ENCODE measurements around the gene SHISA5.
A peak's percentile ranks its signal among the peaks of the same experiment; 100 is the strongest.

Gene SHISA5

GRCh38 chr3:48456456-48456855, 47.5 kb downstream of the SHISA5 start:
- no peak for DNase-seq

- DNase-seq: no peak
Observed at GRCh38 chr3:48451270-48451669, 52.7 kb downstream of the SHISA5 start.

- peak; percentile 53 for DNase-seq
Observed at GRCh38 chr3:48446425-48447193, 57.4 kb downstream of the SHISA5 start, which contains the start of gene ATRIP. TSS of gene ATRIP (plus strand) at chr3:48446737. CDS start at chr3:48446846, 109 bp downstream.

- DNase-seq: no peak
Observed at GRCh38 chr3:48446043-48446424, 57.9 kb downstream of the SHISA5 start.

- no peak for DNase-seq
Observed at GRCh38 chr3:48445277-48445882, 58.6 kb downstream of the SHISA5 start.

- no peak for DNase-seq
Observed at GRCh38 chr3:48441940-48442339, 62.0 kb downstream of the SHISA5 start.

GRCh38 chr3:48440590-48440958, 63.4 kb downstream of the SHISA5 start:
- DNase-seq: no peak

GRCh38 chr3:48439820-48440589, 64.0 kb downstream of the SHISA5 start, which contains the start of the genes CCDC51 and TMA7:
TSS of gene CCDC51 (minus strand) at chr3:48440119. CDS start at chr3:48435128, 4,991 bp downstream.
TSS of gene TMA7 (plus strand) at chr3:48440257. CDS start at chr3:48440297, 40 bp downstream.
- DNase-seq: peak; percentile 95

- DNase-seq: no peak
Observed at GRCh38 chr3:48437812-48438211, 66.2 kb downstream of the SHISA5 start.

- no peak for DNase-seq
Observed at GRCh38 chr3:48436855-48437254, 67.1 kb downstream of the SHISA5 start.

GRCh38 chr3:48436477-48436787, 67.5 kb downstream of the SHISA5 start:
- DNase-seq: no peak

- DNase-seq: peak; percentile 71
Observed at GRCh38 chr3:48435774-48436476, 68.0 kb downstream of the SHISA5 start.

GRCh38 chr3:48435223-48435595, 68.8 kb downstream of the SHISA5 start:
- no peak for DNase-seq

GRCh38 chr3:48434591-48435222, 69.3 kb downstream of the SHISA5 start:
- DNase-seq: no peak

- DNase-seq: no peak
Observed at GRCh38 chr3:48433472-48434118, 70.4 kb downstream of the SHISA5 start.

GRCh38 chr3:48432411-48433371, 71.3 kb downstream of the SHISA5 start:
- DNase-seq: no peak

- no peak for DNase-seq
Observed at GRCh38 chr3:48431224-48432029, 72.5 kb downstream of the SHISA5 start.

- no peak for DNase-seq
Observed at GRCh38 chr3:48430708-48431101, 73.3 kb downstream of the SHISA5 start.

- DNase-seq: peak; percentile 65
Observed at GRCh38 chr3:48429960-48430707, 73.8 kb downstream of the SHISA5 start, which contains the start of gene PLXNB1. TSS of gene PLXNB1 (minus strand) at chr3:48430086. CDS start at chr3:48424611, 5,475 bp downstream.
